NCI-H2107 treated with DMSO at 0.1 percent for 48 hours (cell line): ENCODE measurements around the gene RUNDC3A.
A peak's percentile ranks its signal among the peaks of the same experiment; 100 is the strongest.

Source experiments
- DNase-seq: peaks from one replicate; lab custom pipeline; 2025; ENCODE audit not compliant: unreplicated experiment; lab: John Stamatoyannopoulos, UW

Gene RUNDC3A

DNA sequence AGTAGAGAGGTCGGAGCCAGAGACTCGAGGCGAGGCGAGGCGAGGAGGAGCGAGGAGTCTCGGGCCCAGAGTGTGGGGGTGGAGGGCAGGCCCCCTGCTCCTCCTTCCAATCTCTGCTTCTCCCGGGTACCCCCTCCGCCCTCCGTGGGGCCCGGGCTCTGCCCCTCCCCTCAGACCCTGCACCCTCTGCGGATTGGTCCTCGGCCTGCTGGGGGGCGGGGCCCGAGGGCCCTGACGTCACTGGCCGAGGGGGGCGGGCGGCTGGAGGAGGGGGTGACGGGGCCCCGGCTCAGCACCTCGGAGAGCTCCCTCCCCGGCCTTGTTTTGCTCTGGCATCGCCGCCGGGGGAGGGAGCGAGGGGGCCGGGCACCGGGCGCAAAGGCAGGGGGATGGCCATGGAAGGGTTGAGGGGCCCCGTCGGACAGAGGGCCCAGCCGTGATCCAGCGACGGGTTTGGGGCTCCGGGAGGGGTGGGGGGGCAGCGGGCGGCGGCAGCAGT is at the start of gene RUNDC3A:
TSS of gene RUNDC3A (plus strand) at position 282 of the 499 bp plus-strand sequence. CDS start 232 bp downstream, outside the sequence.
- peak; percentile 73 for DNase-seq

DNA sequence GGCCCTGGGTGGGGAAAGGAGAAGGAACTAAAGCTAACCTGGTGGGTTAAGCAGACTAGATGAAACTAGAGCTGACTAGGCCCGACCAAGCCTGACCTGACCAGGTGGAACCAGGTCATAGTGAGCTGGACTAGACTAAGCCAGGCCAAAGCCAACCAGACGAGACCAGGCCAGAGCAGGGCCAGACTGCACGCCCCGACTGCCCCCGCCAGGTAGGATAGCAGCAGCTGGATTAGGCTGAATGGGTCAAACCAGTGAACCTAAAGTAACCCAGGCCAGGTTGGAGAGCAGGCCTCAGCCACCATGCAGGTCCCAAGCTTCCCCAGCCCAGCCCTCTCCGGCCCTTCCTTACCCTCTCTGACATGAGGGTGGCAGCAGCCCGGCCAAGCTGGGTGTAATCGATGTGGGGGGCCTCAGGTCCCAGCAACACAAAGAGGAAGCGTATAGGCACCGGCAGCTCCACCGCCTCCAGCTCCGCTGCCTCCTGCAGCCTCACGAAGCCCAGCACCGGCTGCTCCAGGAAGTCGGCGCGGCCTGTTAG is 49.5 kb upstream of the RUNDC3A start:
- no peak for DNase-seq

DNA sequence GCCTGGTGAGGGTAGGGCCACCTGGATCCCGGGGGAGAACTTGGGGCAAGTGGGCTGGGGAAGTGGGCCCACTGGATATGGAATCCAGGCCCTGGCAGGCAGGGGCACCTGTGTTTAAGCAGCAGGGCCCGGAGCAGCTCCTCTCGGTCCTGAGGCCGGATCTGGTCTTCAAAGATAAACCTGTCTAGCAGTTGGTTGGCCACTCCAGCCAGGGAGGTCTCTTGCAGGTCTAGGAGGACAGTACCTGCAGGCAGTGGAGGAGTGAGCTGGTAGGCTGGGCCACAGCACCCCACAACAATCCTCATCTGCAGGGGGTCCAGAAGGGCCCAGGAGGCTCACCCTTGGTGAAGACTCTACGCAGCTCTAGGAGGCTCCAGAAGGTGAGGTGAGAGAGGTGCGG is 48.1 kb upstream of the RUNDC3A start:
- no peak for DNase-seq

DNA sequence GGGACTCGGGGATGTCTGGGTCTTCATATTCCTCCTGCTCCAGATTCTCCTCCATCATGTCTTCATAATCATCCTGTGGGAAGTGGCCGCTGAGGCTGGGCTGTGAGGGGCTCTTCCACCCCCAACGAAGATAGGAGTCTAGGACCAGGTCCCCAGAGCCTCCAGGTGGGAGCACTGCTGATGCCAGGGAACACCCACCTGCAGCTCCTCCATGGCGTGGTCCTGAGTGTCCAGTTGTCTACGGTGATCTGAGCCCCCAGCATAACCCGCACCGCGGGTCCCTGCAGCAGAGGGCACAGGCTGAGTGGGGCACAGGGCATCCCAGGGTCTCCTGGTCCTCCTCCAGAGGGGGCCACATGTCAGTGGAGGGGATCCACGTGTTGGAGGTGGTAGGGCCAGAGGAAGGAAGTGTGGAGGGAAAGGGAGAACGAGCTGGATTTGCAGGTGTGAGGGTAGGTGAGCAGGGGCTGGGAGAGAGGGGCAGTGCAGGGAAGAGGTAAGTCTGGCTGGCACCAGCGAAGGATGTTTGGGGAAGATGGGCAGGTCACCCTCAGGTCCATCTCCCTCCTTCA is 45.7 kb upstream of the RUNDC3A start:
- DNase-seq: no peak

DNA sequence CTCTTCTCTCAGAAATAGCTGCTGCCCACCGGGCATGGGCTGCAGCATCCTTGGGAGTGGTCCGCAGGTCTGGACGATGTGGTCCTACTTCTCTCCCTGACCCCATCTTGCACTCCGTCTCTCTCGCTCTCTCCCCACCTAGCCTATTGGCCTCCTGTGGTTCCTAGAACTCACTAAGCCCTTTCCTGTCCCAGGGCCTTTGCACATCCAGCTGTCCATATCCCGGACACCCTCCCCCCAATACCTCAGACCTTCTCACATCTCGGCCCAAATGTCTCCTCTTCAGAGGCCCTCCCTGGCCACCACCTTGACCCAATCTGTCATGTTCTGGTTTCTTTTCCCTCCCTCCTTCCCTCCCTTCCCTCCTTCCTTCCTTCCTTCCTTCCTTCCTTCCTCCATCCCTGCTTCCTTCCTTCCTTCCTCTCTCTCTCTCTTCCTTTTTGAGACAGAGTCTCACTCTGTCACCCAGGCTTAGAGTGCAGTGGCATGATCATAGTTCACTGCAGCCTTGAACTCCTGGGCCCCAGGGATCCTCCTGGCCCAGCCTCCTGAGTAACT is 45.0 kb upstream of the RUNDC3A start:
- no peak for DNase-seq

DNA sequence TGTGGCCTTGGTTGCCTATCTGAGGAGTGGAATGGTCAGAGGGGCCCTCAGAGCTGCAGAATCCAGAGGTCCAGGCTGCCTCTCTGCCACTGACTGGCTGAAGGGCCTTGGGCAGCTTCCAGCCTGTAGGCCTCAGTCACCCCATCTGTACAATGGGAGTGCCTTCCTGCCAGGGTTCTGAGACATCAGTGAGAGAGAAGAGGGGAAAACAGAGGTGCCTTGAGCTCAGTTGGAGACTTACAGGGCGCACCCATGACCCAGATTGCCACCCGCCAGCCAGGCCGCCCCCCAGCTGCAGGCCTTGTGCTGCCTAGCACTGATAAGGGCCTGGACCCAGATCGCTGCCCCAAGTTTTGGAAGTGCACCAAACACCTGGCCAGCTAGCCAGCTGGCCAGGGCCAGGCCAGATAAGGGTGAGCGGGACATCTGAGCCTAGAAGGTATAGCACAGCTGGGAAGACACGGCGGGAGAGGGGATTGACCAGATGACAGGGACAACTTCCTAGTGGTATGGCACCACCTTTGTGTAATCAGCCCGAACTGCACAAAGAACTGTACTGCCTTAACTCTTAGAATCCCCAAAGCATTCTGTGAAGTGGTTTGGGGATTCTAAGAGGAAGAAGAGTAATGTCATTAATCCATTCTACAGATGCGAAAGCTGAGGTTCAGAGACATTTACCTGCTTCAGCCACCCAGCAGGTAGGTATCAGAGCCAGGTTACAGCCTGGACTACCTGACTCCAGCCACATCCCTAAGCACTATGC is 41.8 kb upstream of the RUNDC3A start:
- no peak for DNase-seq

DNA sequence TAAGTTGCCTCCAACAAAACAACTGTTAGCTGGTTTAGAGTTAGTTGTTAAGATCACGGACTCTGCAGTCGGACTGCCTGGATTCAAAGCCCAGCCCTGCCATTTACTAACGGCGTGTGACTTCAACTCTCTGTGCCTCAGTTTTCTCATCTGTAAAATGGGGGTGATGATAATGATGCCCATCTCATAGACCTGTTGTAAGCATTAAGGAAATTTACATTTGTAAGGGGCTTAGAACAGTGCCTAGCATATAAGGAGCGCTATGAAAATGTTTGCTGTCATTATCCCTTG is 41.3 kb upstream of the RUNDC3A start:
- DNase-seq: no peak

DNA sequence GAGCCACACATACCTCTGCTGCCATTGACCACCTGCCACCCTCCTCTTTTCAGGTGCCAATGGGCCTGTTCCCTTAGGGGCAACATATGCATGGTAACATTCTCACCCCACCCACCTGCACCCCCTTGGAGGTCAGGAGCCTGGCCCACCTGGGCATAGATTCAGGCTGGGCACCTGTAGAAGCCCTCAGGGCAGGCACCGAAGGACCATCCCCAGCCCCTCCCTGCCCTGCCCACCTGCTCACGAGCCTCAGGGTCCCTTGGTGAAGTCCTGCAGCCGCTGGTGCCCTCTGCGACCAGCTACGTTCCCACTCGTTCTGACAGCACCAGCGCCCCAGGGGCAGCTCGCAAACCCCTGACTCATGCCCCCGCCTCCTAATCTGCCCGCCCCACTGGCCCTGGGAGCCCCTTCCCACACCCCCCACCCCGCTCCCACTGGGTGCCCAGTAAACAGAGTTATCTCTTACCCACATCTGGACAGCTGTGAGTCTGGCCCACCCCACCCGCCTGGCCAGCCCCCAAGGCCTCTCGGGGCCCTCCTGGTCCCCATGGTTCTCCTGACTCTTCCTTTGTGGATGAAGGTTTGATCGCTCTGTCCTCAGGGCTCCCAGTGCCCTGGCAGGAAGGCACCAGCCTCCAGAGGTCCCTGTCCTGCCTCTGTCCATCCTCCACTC is 40.4 kb upstream of the RUNDC3A start, which contains the start of gene SLC4A1:
TSS of gene SLC4A1 (minus strand) at position 318 of the 673 bp plus-strand sequence. CDS start 5,269 bp downstream, outside the sequence.
- no peak for DNase-seq

DNA sequence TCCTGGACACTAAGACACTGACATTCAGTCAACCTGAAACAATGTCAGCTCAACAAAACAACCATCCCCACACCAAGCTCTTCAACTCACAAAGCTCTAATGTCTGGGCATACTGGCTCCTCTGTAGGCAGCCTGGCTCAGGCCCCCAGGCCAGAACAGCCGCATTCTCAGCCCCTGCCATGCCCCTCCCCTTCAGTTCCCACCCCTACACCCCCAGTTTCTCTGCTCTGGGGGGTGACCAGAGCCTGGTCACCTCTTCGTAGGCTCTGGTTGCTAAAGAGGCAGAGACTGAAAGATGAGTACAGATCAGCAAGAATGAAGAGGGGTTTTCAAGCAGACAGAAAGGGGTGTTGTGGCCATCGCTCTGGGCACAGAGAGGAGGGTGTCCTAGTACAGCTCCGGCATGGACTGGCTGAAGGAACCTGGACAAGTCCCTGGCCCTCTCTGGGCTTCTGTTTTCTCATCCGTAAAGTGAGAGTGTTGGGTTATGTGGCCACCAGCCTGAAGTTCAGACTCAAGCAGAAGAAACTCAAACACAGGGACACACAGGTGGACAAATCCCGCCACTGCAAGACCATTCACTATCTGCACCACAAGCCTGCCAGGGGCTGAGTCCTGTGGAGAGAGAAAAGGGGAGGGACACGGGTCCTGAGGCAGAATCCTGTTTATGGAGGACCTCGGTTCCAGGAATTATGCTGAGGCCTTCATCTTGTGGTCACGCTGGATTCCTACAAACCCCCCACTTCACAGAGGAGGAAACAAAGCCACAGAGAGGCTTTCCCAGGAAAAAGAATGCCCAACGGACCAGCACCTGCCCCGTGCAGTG is 39.5 kb upstream of the RUNDC3A start:
- DNase-seq: no peak

DNA sequence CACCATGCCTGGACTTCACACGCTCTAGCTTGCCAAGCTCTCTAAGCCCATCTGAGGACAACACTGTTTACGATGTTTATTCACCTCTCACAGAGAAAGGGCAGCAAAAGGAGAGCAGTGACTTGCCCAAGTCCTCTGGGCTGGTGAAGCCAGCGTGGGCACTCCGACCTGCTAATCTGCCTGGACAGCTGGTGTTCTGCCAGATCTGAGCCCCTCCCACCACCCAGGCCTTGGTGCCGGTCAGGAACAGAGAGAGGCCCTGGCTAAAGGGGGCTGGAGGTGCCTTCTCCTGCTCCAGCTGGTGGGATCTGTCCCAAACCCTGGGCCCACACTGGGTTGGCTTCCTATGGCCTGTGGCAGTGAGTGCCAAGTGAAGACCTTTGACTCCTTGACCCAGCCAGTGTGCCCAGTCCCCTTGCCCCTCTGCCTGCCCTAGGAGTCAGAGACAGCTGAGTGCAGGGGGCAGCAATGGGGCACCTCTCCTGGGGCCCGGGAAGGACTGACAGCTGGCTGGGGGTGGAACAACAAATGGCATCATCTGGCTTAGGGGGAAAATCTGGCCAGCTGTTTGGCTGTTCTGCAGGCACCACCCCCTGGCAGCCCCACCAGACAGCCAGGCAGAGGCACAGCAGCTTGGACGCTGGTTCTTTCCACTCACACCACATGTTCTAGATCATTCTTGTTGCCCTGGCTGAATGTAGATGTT is 38.7 kb upstream of the RUNDC3A start:
- no peak for DNase-seq

DNA sequence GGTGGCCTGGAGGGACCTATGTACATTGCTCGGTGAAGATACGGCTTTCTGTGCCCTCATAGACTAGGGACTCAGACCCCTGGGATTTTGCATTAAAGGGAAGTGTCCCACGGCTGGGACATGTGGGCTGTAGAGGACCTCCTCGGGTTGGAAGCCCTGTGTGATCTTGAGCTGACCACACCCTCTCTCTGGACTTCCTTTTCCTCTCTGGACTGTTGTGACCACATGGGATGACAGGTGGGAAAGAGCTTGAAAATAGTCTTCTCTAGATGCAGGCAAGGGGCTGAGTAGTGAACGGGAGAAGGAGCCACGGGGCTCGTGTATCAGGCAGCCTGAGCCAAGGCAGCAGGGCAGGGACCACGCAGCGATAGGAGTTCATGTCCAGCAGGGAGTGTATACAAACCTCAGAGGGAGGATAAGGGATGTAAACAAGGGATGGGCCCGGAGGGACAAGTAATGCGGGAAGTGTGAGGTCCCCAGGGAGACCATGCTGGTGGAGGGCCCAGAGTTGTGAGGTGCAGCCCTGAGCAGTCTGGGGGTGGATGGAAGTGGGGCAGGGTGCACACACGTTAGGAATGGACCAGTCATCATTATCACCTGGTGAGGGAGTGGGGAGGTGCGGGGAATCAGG is 36.0 kb upstream of the RUNDC3A start:
- no peak for DNase-seq

DNA sequence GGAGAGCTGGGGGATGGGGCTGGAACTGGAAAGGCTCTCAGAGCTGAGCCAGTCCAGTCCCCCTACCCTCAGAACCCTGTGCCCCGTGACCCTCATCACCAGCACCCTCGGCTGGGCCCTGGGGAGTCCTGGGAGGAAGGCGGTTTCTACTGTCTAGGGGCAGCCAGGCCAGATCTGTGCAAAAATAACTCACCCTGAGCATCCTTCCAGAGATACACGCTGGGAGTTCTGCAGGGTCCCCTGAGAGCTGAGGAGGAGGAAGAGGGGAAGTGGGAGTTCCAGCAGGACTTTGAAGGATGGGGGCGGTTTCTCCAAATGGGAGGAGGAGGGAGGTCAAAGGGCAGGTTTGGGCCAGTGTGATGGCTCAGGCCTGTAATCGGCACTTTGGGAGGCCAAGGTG is 35.4 kb upstream of the RUNDC3A start:
- no peak for DNase-seq

DNA sequence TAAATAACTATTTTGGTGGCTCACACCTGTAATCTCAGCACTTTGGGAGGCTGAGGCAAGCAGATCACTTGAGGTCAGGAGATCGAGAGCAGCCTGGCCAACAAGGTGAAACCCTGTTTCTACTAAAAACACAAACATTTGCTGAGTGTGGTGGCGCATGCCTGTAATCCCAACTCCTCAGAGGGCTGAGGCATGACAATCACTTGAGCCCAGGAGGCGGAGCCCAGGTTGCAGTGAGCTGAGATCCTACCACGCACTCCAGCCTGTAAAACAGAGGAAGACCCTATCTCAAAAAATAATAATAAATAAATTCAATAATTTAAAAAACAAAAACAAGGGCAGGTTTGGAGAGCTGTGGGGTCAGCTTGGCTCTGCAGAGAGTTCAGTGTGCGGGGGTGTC is 34.8 kb upstream of the RUNDC3A start:
- no peak for DNase-seq

DNA sequence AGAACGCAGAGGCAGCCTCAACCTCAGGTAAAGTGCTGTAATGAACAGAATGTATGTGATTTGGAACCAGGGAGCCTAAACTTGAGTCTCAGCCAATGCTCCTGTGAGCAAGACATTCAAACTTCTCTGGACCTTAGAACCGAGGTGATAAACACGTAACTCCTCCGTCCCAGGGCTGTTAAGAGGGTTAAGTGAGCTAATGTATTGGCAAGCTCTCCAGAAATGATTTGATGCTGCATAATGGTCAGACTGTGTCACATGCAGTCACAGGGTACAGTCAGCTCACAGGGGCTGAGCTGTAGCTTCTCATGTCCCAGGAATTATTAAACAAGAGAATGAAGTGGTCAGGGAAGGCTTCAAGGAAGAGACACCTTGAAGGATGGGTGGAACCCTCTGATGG is 30.4 kb upstream of the RUNDC3A start:
- no peak for DNase-seq

DNA sequence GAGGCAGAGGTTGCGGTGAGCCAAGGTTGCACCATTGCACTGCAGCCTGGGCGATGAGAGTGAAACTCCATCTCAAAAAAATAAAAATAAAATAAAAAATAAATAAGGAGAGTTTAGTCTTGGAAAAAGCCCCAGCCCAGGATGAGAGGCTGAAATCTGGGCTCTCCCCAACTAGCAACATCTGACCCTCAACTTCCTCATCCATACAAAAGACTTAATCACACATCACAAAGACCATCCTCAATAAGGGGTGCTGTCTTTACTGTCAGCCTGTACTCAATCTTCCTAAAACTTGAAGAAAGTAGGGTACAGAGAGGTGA is 29.1 kb upstream of the RUNDC3A start:
- DNase-seq: no peak

DNA sequence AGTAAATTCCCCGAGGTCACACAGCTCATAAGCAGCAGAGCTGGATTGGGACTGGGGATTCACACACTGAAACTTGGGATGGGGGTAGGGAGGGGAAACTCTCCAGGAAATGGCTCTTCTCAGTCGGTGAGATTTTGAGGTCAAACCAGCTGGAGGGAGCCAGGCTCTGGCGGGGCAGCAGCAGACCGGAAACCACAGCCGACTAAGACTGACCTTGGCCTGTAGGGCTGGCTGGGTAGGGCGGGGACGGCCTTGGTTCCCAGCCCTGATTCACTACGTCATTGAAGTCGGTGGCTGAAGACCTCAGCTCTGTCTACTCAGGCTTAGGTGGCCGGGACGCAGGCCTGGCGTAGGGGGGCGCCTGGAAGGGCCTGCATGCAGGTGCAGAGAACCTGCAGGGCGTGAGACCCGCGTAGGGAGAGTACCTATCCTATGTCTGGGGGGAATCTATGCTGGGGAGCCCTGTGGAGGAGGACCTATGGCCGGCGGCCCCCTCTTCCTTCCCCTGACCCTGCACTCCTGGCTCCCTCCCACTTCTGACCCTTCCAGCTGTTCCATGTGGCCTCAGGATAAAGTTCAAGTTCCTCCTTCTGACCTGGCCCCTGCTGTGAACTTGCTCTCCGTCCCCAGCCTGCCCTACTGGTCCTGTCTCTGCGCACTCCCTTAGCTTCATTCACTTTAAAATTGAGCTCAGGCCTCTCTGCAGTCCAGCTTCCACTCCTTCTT is 28.6 kb upstream of the RUNDC3A start:
- no peak for DNase-seq

DNA sequence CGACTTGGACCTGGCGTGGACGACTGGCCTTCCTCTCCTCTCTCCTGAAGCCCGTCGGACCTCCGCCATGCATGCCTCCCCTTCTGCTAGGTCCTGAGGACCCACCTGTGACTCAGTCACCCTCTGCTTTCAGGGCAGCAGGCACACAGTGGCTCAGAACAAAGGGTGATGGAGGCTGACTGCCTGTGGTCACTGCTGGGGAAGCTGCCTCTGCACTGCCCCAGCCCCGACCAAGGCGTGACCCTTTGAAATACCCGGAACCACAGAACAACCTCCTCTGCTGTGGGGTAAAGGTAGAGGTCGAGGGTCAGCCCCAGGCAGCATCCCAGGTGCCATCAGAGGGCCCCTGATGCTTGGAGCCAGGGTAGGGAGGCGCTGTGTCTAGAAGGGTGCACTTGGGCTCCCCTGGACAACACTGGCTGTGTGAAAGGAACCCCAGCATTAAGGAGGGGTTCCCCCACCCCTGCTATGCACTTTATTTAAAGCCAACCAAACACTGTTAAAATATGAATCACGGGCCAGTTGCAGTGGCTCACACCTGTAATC is 27.9 kb upstream of the RUNDC3A start:
- no peak for DNase-seq

DNA sequence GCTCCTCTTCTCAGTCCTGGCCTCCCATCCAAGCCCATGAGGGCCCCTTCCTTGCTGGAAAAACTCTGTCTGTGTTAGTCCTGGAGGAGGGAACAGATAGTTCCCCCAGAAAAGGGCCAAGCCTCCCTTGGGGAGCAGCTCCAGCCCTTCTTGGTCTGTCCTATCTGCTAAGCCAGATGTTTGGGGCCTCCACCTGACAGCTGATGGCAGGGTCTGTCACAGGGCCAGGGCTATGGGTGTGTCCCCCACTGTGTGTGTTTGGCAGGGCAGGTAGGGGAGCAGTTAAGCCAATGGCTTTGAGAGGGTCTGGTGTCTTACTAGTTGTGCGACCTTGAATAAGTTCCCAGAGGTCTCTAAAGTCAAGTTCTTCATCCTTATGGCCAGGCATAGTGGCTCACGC is 26.8 kb upstream of the RUNDC3A start:
- DNase-seq: no peak

DNA sequence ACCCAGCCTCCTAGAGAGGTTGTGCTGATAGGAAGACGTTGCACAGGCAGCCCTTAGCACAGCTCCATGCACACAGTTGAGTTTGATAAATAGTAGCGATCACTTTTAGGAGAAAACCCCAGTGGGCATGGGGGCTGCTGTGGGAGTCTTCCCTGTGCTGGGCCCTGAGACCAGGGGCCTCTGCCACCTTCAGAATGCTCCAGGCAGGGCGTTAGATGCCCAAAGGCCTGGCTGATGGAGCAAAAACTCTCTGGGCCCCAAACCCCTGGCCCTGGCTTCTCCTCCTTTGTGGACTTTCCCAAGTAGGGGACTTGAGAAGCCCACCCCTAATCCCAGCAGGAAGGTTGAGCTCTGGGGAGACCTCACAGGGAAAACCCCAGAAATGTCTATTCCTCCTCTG is 26.1 kb upstream of the RUNDC3A start:
- no peak for DNase-seq
